HepG2 (cell line): Measurements from ENCODE around the gene CLEC10A. TPM values are rescaled to one million over a fixed set of nuclear protein-coding genes. Genes with fewer than 3 reads are reported as not detected.
A peak's percentile ranks its signal among the peaks of the same experiment; 100 is the strongest.

ENCODE experiments used
- ARID5B ChIP-seq: IDR thresholded peaks from 2 replicates; pipeline ENCODE4 v1.4.0; 2020; ENCODE audit warnings: mild to moderate bottlenecking, missing genetic modification reagents
- FOSL2 ChIP-seq: sonication (generic); formaldehyde crosslinking; IDR thresholded peaks from 2 replicates; pipeline ENCODE4 v1.4.0; 2020; ENCODE audit warnings: missing genetic modification reagents
- HMG20B ChIP-seq: conservative IDR thresholded peaks from 2 replicates; pipeline ENCODE4 v1.6.1; 2016; ENCODE audit warnings: missing genetic modification reagents, missing compliant biosample characterization
- NR2F6 ChIP-seq, 2 experiments: IDR thresholded peaks; 2 replicates each; pipeline ENCODE4 v1.6.1; 2016; ENCODE audit warnings: antibody characterized with exemption in 1 of 2, mild to moderate bottlenecking in 1 of 2
- PATZ1 ChIP-seq: sonication (generic); formaldehyde crosslinking; IDR thresholded peaks from 2 replicates; pipeline ENCODE4 v1.4.0; 2020; ENCODE audit warnings: missing genetic modification reagents
- YEATS4 ChIP-seq: sonication (generic); formaldehyde crosslinking; IDR thresholded peaks from 2 replicates; pipeline ENCODE4 v1.4.0; 2020; ENCODE audit warnings: missing genetic modification reagents, borderline replicate concordance
- ZBTB33 ChIP-seq: sonication (generic); formaldehyde crosslinking; IDR thresholded peaks from 2 replicates; pipeline ENCODE4 v1.4.0; 2020; ENCODE audit warnings: missing genetic modification reagents
- ZNF263 ChIP-seq: sonication (generic); formaldehyde crosslinking; IDR thresholded peaks from 2 replicates; pipeline ENCODE4 v1.4.0; 2020; ENCODE audit warnings: missing genetic modification reagents
- ZNF281 ChIP-seq: sonication (generic); formaldehyde crosslinking; IDR thresholded peaks from 2 replicates; pipeline ENCODE4 v1.4.0; 2020; ENCODE audit warnings: missing genetic modification reagents, borderline replicate concordance
- ZNF503 ChIP-seq: sonication (generic); formaldehyde crosslinking; IDR thresholded peaks from 2 replicates; pipeline ENCODE4 v1.4.0; 2020; ENCODE audit warnings: missing genetic modification reagents
- ZNF580 ChIP-seq: IDR thresholded peaks from 2 replicates; pipeline ENCODE4 v1.6.1; 2016; ENCODE audit warnings: low read depth, borderline replicate concordance
- ZNF7 ChIP-seq: IDR thresholded peaks from 2 replicates; pipeline ENCODE4 v1.6.1; 2016; ENCODE audit warnings: missing biosample characterization, missing genetic modification reagents
- polyA plus RNA-seq, 8 experiments: library from polyadenylated mRNA; depleted of rRNA in 3 of 8; stranded (reverse) in 7 of 8; unstranded in 1 of 8; fragments of >200 nt; fragmentation: Illumina TruSeq in 4 of 8; extraction: Trizol in 4 of 8; gene quantifications; 2 replicates each; pipeline versions ENCODE4 v1.2.1 to v1.2.3, GENCODE V29; 2011 to 2016; ENCODE audit warnings: low read depth in 4 of 8, missing spikeins in 1 of 8, mixed read lengths in 1 of 8; ENCODE audit not compliant: insufficient read depth in 1 of 8
- total RNA-seq, 5 experiments: library from RNA; depleted of rRNA; stranded (reverse); fragments of >200 nt; fragmentation: Illumina TruSeq; extraction: Trizol; gene quantifications; 2 replicates each; pipeline ENCODE4 v1.2.3, GENCODE V29; 2016; ENCODE audit warnings: low read depth in 1 of 5
- TF ChIP-seq, protein P1 (sequence below): sonication (generic); formaldehyde crosslinking; IDR thresholded peaks from 2 replicates; pipeline ENCODE4 v1.4.0; 2020; ENCODE audit warnings: missing genetic modification reagents

CLEC10A gene
- total and polyA plus RNA-seq, 2 of the 13 experiments (the other 11 are each of a cell fraction or from before 2014, with no cell fraction given) = 0.33 TPM; not detected in 1

DNA sequence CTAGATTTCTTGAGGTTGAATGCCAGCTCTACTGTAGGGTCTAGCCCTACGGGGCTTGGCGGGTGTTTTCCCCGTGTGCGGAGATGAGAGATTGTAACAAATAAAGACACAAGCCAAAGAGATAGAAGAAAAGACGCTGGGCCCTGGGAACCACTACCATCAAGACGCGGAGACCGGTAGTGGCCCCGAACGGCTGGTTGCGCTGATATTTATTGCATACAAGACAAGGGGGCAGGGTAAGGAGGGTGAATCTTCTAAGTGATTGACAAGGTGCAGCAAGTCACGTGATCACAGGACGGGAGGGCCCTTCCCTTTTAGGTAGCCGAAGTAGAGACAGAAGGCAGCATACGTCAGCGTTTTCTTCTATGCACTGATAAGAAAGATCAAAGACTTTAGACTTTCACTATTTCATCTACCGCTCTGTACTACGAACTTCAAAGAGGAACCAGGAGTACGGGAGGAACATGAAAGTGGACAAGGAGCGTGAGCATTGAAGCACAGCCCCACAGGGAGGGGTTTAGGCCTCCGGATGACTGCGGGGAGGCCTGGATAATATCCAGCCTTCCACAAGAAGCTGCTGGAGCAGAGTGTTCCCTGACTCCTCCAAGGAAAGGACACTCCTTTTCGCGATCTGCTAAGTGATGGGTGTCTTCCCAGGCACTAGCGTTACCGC, 33.2 kb downstream of the CLEC10A start (continued):
- TF ChIP-seq ZNF580 (CRISPR knock-in tag) (0 out of 2 replicates have a peak, but pooled peaks have one; percentile 41), ZNF7 (CRISPR knock-in tag) (peak; percentile 89), YEATS4 (0 out of 2 replicates have a peak, but pooled peaks have one; percentile 14), PATZ1 (CRISPR knock-in tag) (peak; percentile 77), ZNF281 (CRISPR knock-in tag) (peak; percentile 26; the same call in 1 of the 2 replicates), FOSL2 (CRISPR knock-in tag) (peak; percentile 48), NR2F6 (IDR thresholded peaks at IDR 0.05) (0 out of 2 replicates have a peak, but pooled peaks have one; percentile 27), NR2F6 (CRISPR knock-in tag; IDR thresholded peaks at IDR 0.05) (peak; percentile 42; the same call in 1 of the 2 replicates), HMG20B (CRISPR knock-in tag) (0 out of 2 replicates have a peak, but pooled peaks have one; percentile 13), ZNF503 (peak; percentile 91), ARID5B (peak; percentile 92), ZBTB33 (0 out of 2 replicates have a peak, but pooled peaks have one; percentile 7), ZNF263 (peak; percentile 54; the same call in 1 of the 2 replicates)
- TF ChIP-seq, protein P1, sequence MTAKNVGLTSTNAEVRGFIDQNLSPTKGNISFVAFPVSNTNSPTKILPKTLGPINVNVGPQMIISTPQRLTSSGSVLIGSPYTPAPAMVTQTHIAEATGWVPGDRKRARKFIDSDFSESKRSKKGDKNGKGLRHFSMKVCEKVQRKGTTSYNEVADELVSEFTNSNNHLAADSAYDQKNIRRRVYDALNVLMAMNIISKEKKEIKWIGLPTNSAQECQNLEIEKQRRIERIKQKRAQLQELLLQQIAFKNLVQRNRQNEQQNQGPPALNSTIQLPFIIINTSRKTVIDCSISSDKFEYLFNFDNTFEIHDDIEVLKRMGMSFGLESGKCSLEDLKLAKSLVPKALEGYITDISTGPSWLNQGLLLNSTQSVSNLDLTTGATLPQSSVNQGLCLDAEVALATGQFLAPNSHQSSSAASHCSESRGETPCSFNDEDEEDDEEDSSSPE (CRISPR knock-in tag) = peak; percentile 38; the same call in 1 of the 2 replicates
